Measurements from ENCODE around the gene KCNK15. TPM values are rescaled to one million over a fixed set of nuclear protein-coding genes. Genes with fewer than 3 reads are reported as not detected.

KCNK15 gene
- total RNA-seq, 4 donors from 2014 or later: 6.3 to 10.0 (median 9.0) TPM

DNA sequence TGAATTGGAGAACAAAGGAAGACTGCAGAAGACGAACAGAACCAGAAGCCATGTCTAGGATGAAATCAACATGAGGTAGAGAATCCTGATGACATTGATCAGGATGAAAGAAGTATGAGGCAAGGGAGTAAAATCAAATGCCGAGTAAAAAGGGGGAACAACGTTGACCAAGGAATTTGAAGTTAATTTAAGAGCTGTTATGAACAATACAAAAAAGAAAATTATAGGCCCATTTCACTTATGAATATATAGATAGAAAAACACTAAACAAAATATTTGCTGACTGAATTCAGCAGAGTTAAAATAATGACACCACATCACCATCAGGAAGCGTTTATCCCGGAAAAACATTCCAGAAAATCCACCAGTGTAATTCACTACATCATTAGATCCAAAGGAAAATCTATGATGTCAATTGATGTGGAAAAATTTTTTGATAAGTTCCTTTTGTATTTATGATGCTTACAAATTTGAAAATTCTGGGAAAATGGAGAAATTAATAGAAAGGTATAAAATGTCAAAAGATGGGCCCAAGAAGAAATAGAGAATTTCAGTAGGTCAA, 38.6 kb upstream of the KCNK15 start:
- ATAC-seq (ENCODE audit: low FRiP score) (no peak), DNase-seq (ENCODE audit: low spot score) (no peak)
- TF ChIP-seq, protein P1, sequence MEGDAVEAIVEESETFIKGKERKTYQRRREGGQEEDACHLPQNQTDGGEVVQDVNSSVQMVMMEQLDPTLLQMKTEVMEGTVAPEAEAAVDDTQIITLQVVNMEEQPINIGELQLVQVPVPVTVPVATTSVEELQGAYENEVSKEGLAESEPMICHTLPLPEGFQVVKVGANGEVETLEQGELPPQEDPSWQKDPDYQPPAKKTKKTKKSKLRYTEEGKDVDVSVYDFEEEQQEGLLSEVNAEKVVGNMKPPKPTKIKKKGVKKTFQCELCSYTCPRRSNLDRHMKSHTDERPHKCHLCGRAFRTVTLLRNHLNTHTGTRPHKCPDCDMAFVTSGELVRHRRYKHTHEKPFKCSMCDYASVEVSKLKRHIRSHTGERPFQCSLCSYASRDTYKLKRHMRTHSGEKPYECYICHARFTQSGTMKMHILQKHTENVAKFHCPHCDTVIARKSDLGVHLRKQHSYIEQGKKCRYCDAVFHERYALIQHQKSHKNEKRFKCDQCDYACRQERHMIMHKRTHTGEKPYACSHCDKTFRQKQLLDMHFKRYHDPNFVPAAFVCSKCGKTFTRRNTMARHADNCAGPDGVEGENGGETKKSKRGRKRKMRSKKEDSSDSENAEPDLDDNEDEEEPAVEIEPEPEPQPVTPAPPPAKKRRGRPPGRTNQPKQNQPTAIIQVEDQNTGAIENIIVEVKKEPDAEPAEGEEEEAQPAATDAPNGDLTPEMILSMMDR (IDR thresholded peaks at IDR 0.05): no peak

DNA sequence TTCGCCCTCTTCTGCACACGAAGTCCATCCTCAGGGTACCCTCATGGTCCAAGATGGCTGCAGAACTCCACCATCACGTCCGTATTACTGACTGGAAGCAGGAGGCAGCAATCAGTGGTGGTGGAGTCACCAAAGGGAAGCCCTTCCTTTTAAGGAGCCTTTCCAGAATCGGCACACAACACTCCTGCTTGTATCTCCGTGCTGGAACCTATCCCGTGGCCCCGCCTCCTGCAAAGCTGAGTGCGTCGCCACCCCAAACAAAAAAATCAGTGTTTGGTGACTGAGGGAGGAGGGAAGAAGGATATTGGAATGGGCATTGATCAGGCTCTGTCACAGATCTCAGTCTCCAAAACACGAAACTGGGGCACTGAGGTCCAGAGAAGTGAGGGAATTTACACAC, 36.3 kb upstream of the KCNK15 start:
- DNase-seq (ENCODE audit: low spot score): no peak
- TF ChIP-seq, protein P1 (IDR thresholded peaks at IDR 0.05): no peak
- no peak for ATAC-seq (ENCODE audit: low FRiP score)

DNA sequence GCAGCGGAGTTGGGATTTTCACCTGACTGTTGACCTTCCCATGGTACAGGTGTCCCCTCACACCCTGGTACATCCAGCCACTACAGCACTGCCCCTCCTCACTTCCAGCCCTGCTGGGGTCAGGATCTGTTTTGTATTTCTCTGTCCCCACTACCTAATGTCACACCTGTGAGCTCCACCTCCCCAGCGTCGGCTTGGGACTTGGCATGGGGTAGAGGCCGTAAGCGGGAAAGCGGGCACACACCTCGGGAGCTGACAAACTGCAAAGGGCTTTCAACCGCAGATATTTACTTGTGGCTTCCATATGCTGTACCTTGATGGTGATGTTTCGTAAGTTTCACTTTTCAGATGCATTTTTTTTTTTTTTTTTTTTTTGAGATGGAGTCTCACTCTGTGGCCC, 35.9 kb upstream of the KCNK15 start:
- TF ChIP-seq, protein P1 (IDR thresholded peaks at IDR 0.05): no peak
- ATAC-seq (ENCODE audit: low FRiP score): no peak
- no peak for DNase-seq (ENCODE audit: low spot score)

DNA sequence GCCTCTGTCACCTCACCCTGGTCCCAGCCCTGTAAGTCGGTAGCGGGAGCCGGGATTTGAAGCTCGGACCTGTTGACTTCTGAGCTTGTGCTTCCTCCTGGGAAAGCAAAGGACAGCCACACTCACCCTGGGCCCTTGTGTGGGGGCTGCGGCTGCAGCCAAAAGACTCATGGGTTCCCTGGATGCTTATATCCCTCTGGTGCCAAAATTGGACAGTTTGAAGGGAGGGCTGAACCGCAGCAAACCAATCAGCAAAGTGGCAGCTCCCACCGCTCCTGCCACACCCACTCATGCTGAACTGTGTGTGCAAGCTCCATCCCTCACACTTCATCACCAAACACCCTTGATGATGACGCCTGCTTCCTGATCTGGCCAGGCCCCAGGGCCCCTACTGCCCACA, 34.4 kb upstream of the KCNK15 start:
- TF ChIP-seq, protein P1 (IDR thresholded peaks at IDR 0.05): no peak
- ATAC-seq (ENCODE audit: low FRiP score): peak; percentile 53
- no peak for DNase-seq (ENCODE audit: low spot score)

DNA sequence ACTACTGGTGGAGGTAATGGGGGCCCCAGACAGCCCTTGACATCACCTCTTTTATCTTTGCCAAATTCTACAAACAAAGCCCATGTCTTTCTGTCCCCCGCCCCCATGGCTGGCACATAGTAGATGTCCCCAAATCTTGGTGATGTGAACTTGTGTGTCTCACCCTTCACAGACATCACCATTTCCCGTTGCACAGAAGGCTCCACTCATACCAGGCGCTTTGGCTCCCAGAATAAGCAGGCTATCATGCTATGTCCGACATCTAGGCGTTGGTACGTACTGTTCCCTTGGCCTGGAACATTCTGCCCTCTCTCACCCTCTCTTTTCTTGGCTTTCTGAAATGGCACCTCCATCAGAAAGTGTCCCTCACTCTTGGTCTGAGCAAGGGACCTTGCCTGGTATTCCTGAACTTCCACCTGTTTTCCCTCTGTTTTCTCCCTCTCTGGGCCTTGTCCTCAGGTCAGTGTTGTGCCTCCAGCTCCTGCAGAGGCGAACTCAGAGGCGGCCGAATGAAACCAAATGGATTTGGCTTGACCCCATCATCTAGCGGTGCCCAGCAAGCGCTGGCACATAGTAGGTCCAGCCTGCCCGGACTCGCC, 31.5 kb upstream of the KCNK15 start:
- DNase-seq (ENCODE audit: low spot score) (no peak), ATAC-seq (ENCODE audit: low FRiP score) (no peak)
- TF ChIP-seq, protein P1 (IDR thresholded peaks at IDR 0.05): no peak

DNA sequence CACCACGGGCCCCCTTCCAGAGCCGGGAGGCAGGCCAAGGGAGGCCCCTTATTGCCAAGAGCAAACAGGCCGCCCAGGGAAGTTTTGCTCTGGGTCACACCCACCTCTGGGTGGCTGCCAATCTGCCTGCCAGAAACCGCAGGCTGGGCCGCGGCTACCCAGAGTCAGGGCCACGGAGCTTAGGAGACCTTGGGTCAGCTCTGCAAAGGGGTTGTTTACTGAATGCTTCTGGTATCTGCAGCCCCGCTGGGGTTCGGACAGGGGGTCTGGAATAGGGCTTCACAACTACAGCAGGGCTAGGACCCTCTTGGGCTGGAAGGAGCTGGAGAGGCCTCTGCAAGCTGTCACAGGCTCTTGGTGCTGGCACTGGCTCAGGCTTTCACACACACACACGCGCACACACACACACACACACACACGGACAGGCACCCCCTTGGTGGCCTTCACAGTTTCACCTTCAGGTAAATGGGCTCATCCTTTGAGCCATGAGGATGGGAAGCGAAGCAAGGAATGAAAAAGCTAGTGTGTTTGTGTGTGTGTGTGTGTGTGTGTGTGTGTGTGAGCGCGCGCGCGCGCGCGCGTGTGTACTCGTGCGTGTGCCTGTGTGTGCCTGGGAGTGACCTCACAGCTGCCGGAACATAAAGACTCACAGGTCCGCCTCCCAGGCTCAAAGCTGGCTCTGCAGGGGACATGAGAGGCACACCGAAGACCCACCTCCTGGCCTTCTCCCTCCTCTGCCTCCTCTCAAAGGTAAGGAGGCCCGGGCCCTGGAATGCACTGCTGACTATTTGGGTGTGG, 30.8 kb upstream of the KCNK15 start, which contains the start of gene CCN5:
Gene CCN5 (plus strand): TSS at position 669 of the 798 bp plus-strand sequence. CDS start 22 bp downstream, at position 691.
- peak; percentile 67 for ATAC-seq (ENCODE audit: low FRiP score)
- no peak for DNase-seq (ENCODE audit: low spot score)
- TF ChIP-seq, protein P1 (IDR thresholded peaks at IDR 0.05): no peak
